HepG2 (cell line): Measurements from ENCODE around the gene SLC20A1. TPM values are rescaled to one million over a fixed set of nuclear protein-coding genes. Genes with fewer than 3 reads are reported as not detected.
A peak's percentile ranks its signal among the peaks of the same experiment; 100 is the strongest.

Source experiments
- DR1 ChIP-seq: sonication (generic); formaldehyde crosslinking; IDR thresholded peaks from 2 replicates; pipeline ENCODE4 v1.8.0; 2021; ENCODE audit warnings: mild to moderate bottlenecking, missing genetic modification reagents, inconsistent platforms
- DRAP1 ChIP-seq: IDR thresholded peaks from 2 replicates; pipeline ENCODE4 v1.6.1; 2016; ENCODE audit warnings: missing genetic modification reagents, missing compliant biosample characterization
- FOSL2 ChIP-seq: sonication (generic); formaldehyde crosslinking; IDR thresholded peaks from 2 replicates; pipeline ENCODE4 v1.4.0; 2020; ENCODE audit warnings: missing genetic modification reagents
- FOXO1 ChIP-seq: sonication (generic); formaldehyde crosslinking; IDR thresholded peaks from 2 replicates; pipeline ENCODE4 v1.4.0; 2020; ENCODE audit warnings: missing genetic modification reagents
- HMG20A ChIP-seq: IDR thresholded peaks from 2 replicates; pipeline ENCODE4 v1.6.1; 2016; ENCODE audit warnings: borderline replicate concordance
- MAF1 ChIP-seq: sonication (generic); formaldehyde crosslinking; IDR thresholded peaks from 2 replicates; pipeline ENCODE4 v1.5.0; 2020; ENCODE audit warnings: missing genetic modification reagents, borderline replicate concordance
- MIXL1 ChIP-seq: IDR thresholded peaks from 2 replicates; pipeline ENCODE4 v1.6.1; 2016
- MTF2 ChIP-seq: sonication (generic); formaldehyde crosslinking; IDR thresholded peaks from 2 replicates; pipeline ENCODE4 v1.5.0; 2020; ENCODE audit warnings: missing genetic modification reagents, borderline replicate concordance
- MXI1 ChIP-seq: IDR thresholded peaks from 3 replicates; pipeline ENCODE4 v1.6.1; 2012; ENCODE audit warnings: low read depth, low read length, inconsistent platforms, borderline replicate concordance
- MYNN ChIP-seq: sonication (generic); formaldehyde crosslinking; IDR thresholded peaks from 2 replicates; pipeline ENCODE4 v1.4.0; 2020; ENCODE audit warnings: mild to moderate bottlenecking, low read depth, missing genetic modification reagents
- PHF8 ChIP-seq: sonication (generic); formaldehyde crosslinking; IDR thresholded peaks from 2 replicates; pipeline ENCODE4 v1.5.0; 2020; ENCODE audit warnings: missing genetic modification reagents
- PLRG1 ChIP-seq: fragments of 450-650 bp; conservative IDR thresholded peaks from 2 replicates; pipeline ENCODE4 v1.6.1; 2016
- POLR2AphosphoS2 ChIP-seq: IDR thresholded peaks from 2 replicates; pipeline ENCODE4 v1.6.1; 2011; ENCODE audit warnings: low read depth, low read length, improper control_type of control experiment
- PRMT3 ChIP-seq: sonication (generic); formaldehyde crosslinking; IDR thresholded peaks from 2 replicates; pipeline ENCODE4 v1.8.1; 2022; ENCODE audit warnings: low read depth, mild to moderate bottlenecking, moderate library complexity, missing genetic modification reagents, borderline replicate concordance
- RARA ChIP-seq: IDR thresholded peaks from 2 replicates; pipeline ENCODE4 v1.6.1; 2016; ENCODE audit warnings: missing genetic modification reagents, missing compliant biosample characterization
- SMARCC2 ChIP-seq: fragments of 450-650 bp; IDR thresholded peaks from 2 replicates; pipeline ENCODE4 v1.6.1; 2017; ENCODE audit warnings: antibody characterized with exemption, mild to moderate bottlenecking
- SOX5 ChIP-seq: IDR thresholded peaks from 2 replicates; pipeline ENCODE4 v1.6.1; 2016; ENCODE audit warnings: borderline replicate concordance
- SOX6 ChIP-seq, 2 experiments: fragments of 450-650 bp in 1 of 2; sonication (generic) in 1 of 2; formaldehyde crosslinking in 1 of 2; IDR thresholded peaks; 2 replicates each; pipeline versions ENCODE4 v1.4.0 to v1.6.1; 2017 to 2020; ENCODE audit warnings: antibody characterized with exemption in 1 of 2, mild to moderate bottlenecking in 1 of 2, missing genetic modification reagents in 1 of 2
- TEAD3 ChIP-seq: optimal IDR thresholded peaks from 2 replicates; pipeline ENCODE3; 2016; ENCODE audit warnings: borderline replicate concordance
- XRCC5 ChIP-seq: fragments of 200-400 bp; formaldehyde crosslinking; optimal IDR thresholded peaks from 2 replicates; pipeline ENCODE3; 2017; ENCODE audit warnings: mild to moderate bottlenecking, low read length
- ZBTB49 ChIP-seq: sonication (generic); formaldehyde crosslinking; IDR thresholded peaks from 2 replicates; pipeline ENCODE4 v1.4.0; 2020; ENCODE audit warnings: missing genetic modification reagents, borderline replicate concordance
- ZNF33A ChIP-seq: sonication (generic); formaldehyde crosslinking; IDR thresholded peaks from 2 replicates; pipeline ENCODE4 v1.5.1; 2020; ENCODE audit warnings: missing genetic modification reagents, mild to moderate bottlenecking, moderate library complexity, borderline replicate concordance
- ZNF34 ChIP-seq: sonication (generic); formaldehyde crosslinking; IDR thresholded peaks from 2 replicates; pipeline ENCODE4 v1.4.0; 2020; ENCODE audit warnings: mild to moderate bottlenecking, missing genetic modification reagents, borderline replicate concordance
- ZNF383 ChIP-seq: sonication (generic); formaldehyde crosslinking; IDR thresholded peaks from 2 replicates; pipeline ENCODE4 v1.4.0; 2020; ENCODE audit warnings: missing genetic modification reagents, mild to moderate bottlenecking, borderline replicate concordance
- ZNF441 ChIP-seq: sonication (generic); formaldehyde crosslinking; IDR thresholded peaks from 2 replicates; pipeline ENCODE4 v1.7.0; 2021; ENCODE audit warnings: missing genetic modification reagents, borderline replicate concordance
- ZNF598 ChIP-seq: sonication (generic); formaldehyde crosslinking; IDR thresholded peaks from 2 replicates; pipeline ENCODE4 v1.5.1; 2020; ENCODE audit warnings: mild to moderate bottlenecking, missing genetic modification reagents, borderline replicate concordance
- ZNF761 ChIP-seq: sonication (generic); formaldehyde crosslinking; conservative IDR thresholded peaks from 2 replicates; pipeline ENCODE4 v1.4.0; 2020; ENCODE audit warnings: mild to moderate bottlenecking, missing genetic modification reagents
- ZNF776 ChIP-seq: sonication (generic); formaldehyde crosslinking; IDR thresholded peaks from 2 replicates; pipeline ENCODE4 v1.4.0; 2020; ENCODE audit warnings: mild to moderate bottlenecking, missing genetic modification reagents
- ZNF788 ChIP-seq: sonication (generic); formaldehyde crosslinking; IDR thresholded peaks from 2 replicates; pipeline ENCODE4 v1.5.0; 2020; ENCODE audit warnings: mild to moderate bottlenecking, missing genetic modification reagents, borderline replicate concordance
- polyA plus RNA-seq, 8 experiments: library from polyadenylated mRNA; depleted of rRNA in 3 of 8; stranded (reverse) in 7 of 8; unstranded in 1 of 8; fragments of >200 nt; fragmentation: Illumina TruSeq in 4 of 8; extraction: Trizol in 4 of 8; gene quantifications; 2 replicates each; pipeline versions ENCODE4 v1.2.1 to v1.2.3, GENCODE V29; 2011 to 2016; ENCODE audit warnings: low read depth in 4 of 8, missing spikeins in 1 of 8, mixed read lengths in 1 of 8; ENCODE audit not compliant: insufficient read depth in 1 of 8
- total RNA-seq, 5 experiments: library from RNA; depleted of rRNA; stranded (reverse); fragments of >200 nt; fragmentation: Illumina TruSeq; extraction: Trizol; gene quantifications; 2 replicates each; pipeline ENCODE4 v1.2.3, GENCODE V29; 2016; ENCODE audit warnings: low read depth in 1 of 5

Gene SLC20A1
- total and polyA plus RNA-seq, 2 of the 13 experiments (the other 11 are each of a cell fraction or from before 2014, with no cell fraction given) = 54.0 to 85.9 TPM

- no peak for TF ChIP-seq DRAP1 (CRISPR knock-in tag)
- peak; percentile 89 for TF ChIP-seq TEAD3
- TF ChIP-seq ZNF383 = no peak
- TF ChIP-seq ZNF788 = peak; percentile 22; the same call in 1 of the 2 replicates
- TF ChIP-seq SOX5 (CRISPR knock-in tag) = 0 out of 2 replicates have a peak, but pooled peaks have one; percentile 23
- TF ChIP-seq MIXL1 = no peak
- TF ChIP-seq FOXO1 (CRISPR knock-in tag) = no peak
- TF ChIP-seq XRCC5 = peak; percentile 39
- no peak for TF ChIP-seq HMG20A (CRISPR knock-in tag)
- TF ChIP-seq SOX6 (IDR thresholded peaks at IDR 0.05) = no peak
- 0 out of 2 replicates have a peak, but pooled peaks have one; percentile 29 for TF ChIP-seq SOX6 (CRISPR knock-in tag; IDR thresholded peaks at IDR 0.05)
- TF ChIP-seq PRMT3 (CRISPR knock-in tag) = no peak
- peak; percentile 16; the same call in 1 of the 3 replicates for TF ChIP-seq MXI1
- no peak for TF ChIP-seq MTF2 (CRISPR knock-in tag)
- TF ChIP-seq PLRG1 = no peak
- no peak for TF ChIP-seq PHF8 (CRISPR knock-in tag)
- no peak for TF ChIP-seq ZNF598
- no peak for TF ChIP-seq ZNF34 (CRISPR knock-in tag)
- no peak for TF ChIP-seq ZBTB49 (CRISPR knock-in tag)
- no peak for TF ChIP-seq MYNN
- no peak for TF ChIP-seq ZNF776 (CRISPR knock-in tag)
- no peak for TF ChIP-seq SMARCC2
- TF ChIP-seq RARA (CRISPR knock-in tag) = peak; percentile 59
- no peak for TF ChIP-seq ZNF441 (CRISPR knock-in tag)
- peak; percentile 68 for TF ChIP-seq FOSL2 (CRISPR knock-in tag)
- TF ChIP-seq DR1 (CRISPR knock-in tag) = no peak
- no peak for TF ChIP-seq MAF1
- TF ChIP-seq ZNF761 (CRISPR knock-in tag) = no peak
- TF ChIP-seq ZNF33A = no peak
- no peak for TF ChIP-seq POLR2AphosphoS2
Observed at GRCh38 chr2:112712903-112713584, 67.3 kb downstream of the SLC20A1 start (continued).
